ENCODE results near the gene ZNF18.

ZNF18 gene

DNA sequence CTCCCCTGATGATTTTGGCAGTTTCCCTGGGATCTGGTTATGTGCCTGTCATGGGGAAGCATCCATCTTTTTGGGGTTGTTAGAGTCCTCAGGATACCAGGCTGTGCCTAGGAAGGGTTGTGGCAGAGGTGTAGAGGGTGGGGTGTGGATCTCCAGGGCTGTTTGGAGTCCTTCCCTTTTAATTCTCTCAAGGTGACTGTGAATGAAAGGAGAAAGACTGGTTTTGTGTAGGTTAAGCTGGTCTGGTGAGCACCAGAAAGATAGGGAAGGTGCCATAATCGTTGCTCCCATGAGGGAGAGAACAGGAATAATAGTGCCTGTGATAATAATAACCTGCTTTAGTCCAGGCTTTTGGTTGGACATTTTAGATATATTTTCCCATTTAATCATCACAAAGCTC, 30.4 kb upstream of the ZNF18 start:
- DNase-seq (ENCODE audit: insufficient read length, low spot score) (no peak), FAIRE-seq (no peak)
- no peak for TF ChIP-seq TAF1 (IDR thresholded peaks at IDR 0.05; ENCODE audit: low read depth, low read length)
- no peak for TF ChIP-seq SPI1 (IDR thresholded peaks at IDR 0.05; ENCODE audit: low read depth, low read length)
- no peak for TF ChIP-seq POLR2A (IDR thresholded peaks at IDR 0.05; ENCODE audit: low read depth, low read length)
- TF ChIP-seq PAX5 (IDR thresholded peaks at IDR 0.05; ENCODE audit: insufficient read depth, low read length, severe bottlenecking): no peak
- TF ChIP-seq POLR2AphosphoS5 (IDR thresholded peaks at IDR 0.05; ENCODE audit: low read depth, low read length): no peak
- no peak for TF ChIP-seq POU2F2 (IDR thresholded peaks at IDR 0.05; ENCODE audit: low read depth, low read length)

GRCh38 chr17:12024327-12024726, 27.1 kb upstream of the ZNF18 start:
- FAIRE-seq: no peak
- DNase-seq (ENCODE audit: insufficient read length, low spot score): no peak
- TF ChIP-seq POLR2A (IDR thresholded peaks at IDR 0.05; ENCODE audit: low read depth, low read length): no peak
- no peak for TF ChIP-seq TAF1 (IDR thresholded peaks at IDR 0.05; ENCODE audit: low read depth, low read length)
- no peak for TF ChIP-seq SPI1 (IDR thresholded peaks at IDR 0.05; ENCODE audit: low read depth, low read length)
- no peak for TF ChIP-seq POU2F2 (IDR thresholded peaks at IDR 0.05; ENCODE audit: low read depth, low read length)

DNA sequence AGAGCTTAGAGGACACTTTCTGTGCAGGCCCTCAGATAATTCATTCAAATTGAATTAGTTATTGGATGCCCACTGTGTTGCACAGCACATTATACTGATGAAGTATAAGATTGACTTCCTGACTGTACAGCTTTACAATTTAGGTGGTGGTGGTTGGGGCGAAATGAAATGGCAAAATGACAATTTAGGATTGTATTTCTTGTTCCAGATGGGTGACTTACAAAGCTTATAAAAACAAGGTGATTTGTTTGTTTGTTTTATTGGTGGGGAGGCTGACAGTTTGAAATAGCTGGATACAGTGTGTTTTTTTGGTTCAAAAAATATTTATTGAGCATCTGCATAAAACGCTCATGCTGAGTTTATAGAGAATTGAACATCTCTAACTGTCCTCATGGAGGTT, 25.0 kb upstream of the ZNF18 start:
- TF ChIP-seq POU2F2 (IDR thresholded peaks at IDR 0.05; ENCODE audit: low read depth, low read length) (no peak), TAF1 (IDR thresholded peaks at IDR 0.05; ENCODE audit: low read depth, low read length) (no peak), SPI1 (IDR thresholded peaks at IDR 0.05; ENCODE audit: low read depth, low read length) (no peak), POLR2AphosphoS5 (IDR thresholded peaks at IDR 0.05; ENCODE audit: low read depth, low read length) (no peak), PAX5 (IDR thresholded peaks at IDR 0.05; ENCODE audit: insufficient read depth, low read length, severe bottlenecking) (no peak), POLR2A (IDR thresholded peaks at IDR 0.05; ENCODE audit: low read depth, low read length) (no peak)
- FAIRE-seq: peak; percentile 57

GRCh38 chr17:12021623-12022140, 24.4 kb upstream of the ZNF18 start:
- TF ChIP-seq POLR2A (IDR thresholded peaks at IDR 0.05; ENCODE audit: low read depth, low read length) (no peak), PAX5 (IDR thresholded peaks at IDR 0.05; ENCODE audit: insufficient read depth, low read length, severe bottlenecking) (no peak), POLR2AphosphoS5 (IDR thresholded peaks at IDR 0.05; ENCODE audit: low read depth, low read length) (no peak)
- DNase-seq (ENCODE audit: insufficient read length, low spot score) (no peak), FAIRE-seq (peak; percentile 26)

More for the DNA sequence above, 25.0 kb upstream of the ZNF18 start:
- DNase-seq (ENCODE audit: insufficient read length, low spot score): no peak

- peak; percentile 92 for DNase-seq (ENCODE audit: insufficient read length, low spot score)
- TF ChIP-seq POLR2AphosphoS5 (IDR thresholded peaks at IDR 0.05; ENCODE audit: low read depth, low read length) (peak; percentile 74; the same call in 1 of the 2 replicates), TAF1 (IDR thresholded peaks at IDR 0.05; ENCODE audit: low read depth, low read length) (peak; percentile 69; the same call in 1 of the 2 replicates), POLR2A (IDR thresholded peaks at IDR 0.05; ENCODE audit: low read depth, low read length) (peak; percentile 77), PAX5 (IDR thresholded peaks at IDR 0.05; ENCODE audit: insufficient read depth, low read length, severe bottlenecking) (no peak), POU2F2 (IDR thresholded peaks at IDR 0.05; ENCODE audit: low read depth, low read length) (no peak), SPI1 (IDR thresholded peaks at IDR 0.05; ENCODE audit: low read depth, low read length) (no peak)
- peak; percentile 99 for FAIRE-seq
These were observed 23.7 kb upstream of the ZNF18 start, which contains the start of gene MAP2K4 for GRCh38 chr17:12020642-12021622. Gene MAP2K4, plus strand, starts transcription at chr17:12020877. Its CDS starts 10 bp downstream, at chr17:12020887.

GRCh38 chr17:12007466-12007865, 10.2 kb upstream of the ZNF18 start:
- TF ChIP-seq TAF1 (IDR thresholded peaks at IDR 0.05; ENCODE audit: low read depth, low read length): no peak
- TF ChIP-seq PAX5 (IDR thresholded peaks at IDR 0.05; ENCODE audit: insufficient read depth, low read length, severe bottlenecking): no peak
- TF ChIP-seq POLR2A (IDR thresholded peaks at IDR 0.05; ENCODE audit: low read depth, low read length): no peak
- TF ChIP-seq POLR2AphosphoS5 (IDR thresholded peaks at IDR 0.05; ENCODE audit: low read depth, low read length): no peak
- no peak for TF ChIP-seq POU2F2 (IDR thresholded peaks at IDR 0.05; ENCODE audit: low read depth, low read length)
- TF ChIP-seq SPI1 (IDR thresholded peaks at IDR 0.05; ENCODE audit: low read depth, low read length): no peak
- no peak for FAIRE-seq
- DNase-seq (ENCODE audit: insufficient read length, low spot score): no peak

- FAIRE-seq: no peak
- DNase-seq (ENCODE audit: insufficient read length, low spot score): no peak
These were observed 2.4 kb upstream of the ZNF18 start for GRCh38 chr17:11999696-12000095.

GRCh38 chr17:11997972-11998233, 628 bp upstream of the ZNF18 start:
- DNase-seq (ENCODE audit: insufficient read length, low spot score) (no peak), FAIRE-seq (no peak)
- TF ChIP-seq POLR2A (IDR thresholded peaks at IDR 0.05; ENCODE audit: low read depth, low read length): no peak
- no peak for TF ChIP-seq SPI1 (IDR thresholded peaks at IDR 0.05; ENCODE audit: low read depth, low read length)
- no peak for TF ChIP-seq PAX5 (IDR thresholded peaks at IDR 0.05; ENCODE audit: insufficient read depth, low read length, severe bottlenecking)
- no peak for TF ChIP-seq POU2F2 (IDR thresholded peaks at IDR 0.05; ENCODE audit: low read depth, low read length)

More at GRCh38 chr17:11999696-12000095, 2.4 kb upstream of the ZNF18 start:
- TF ChIP-seq SPI1 (IDR thresholded peaks at IDR 0.05; ENCODE audit: low read depth, low read length): no peak
- TF ChIP-seq TAF1 (IDR thresholded peaks at IDR 0.05; ENCODE audit: low read depth, low read length): no peak
- no peak for TF ChIP-seq POLR2AphosphoS5 (IDR thresholded peaks at IDR 0.05; ENCODE audit: low read depth, low read length)
- TF ChIP-seq POU2F2 (IDR thresholded peaks at IDR 0.05; ENCODE audit: low read depth, low read length): no peak
- TF ChIP-seq PAX5 (IDR thresholded peaks at IDR 0.05; ENCODE audit: insufficient read depth, low read length, severe bottlenecking): no peak
- TF ChIP-seq POLR2A (IDR thresholded peaks at IDR 0.05; ENCODE audit: low read depth, low read length): no peak

DNA sequence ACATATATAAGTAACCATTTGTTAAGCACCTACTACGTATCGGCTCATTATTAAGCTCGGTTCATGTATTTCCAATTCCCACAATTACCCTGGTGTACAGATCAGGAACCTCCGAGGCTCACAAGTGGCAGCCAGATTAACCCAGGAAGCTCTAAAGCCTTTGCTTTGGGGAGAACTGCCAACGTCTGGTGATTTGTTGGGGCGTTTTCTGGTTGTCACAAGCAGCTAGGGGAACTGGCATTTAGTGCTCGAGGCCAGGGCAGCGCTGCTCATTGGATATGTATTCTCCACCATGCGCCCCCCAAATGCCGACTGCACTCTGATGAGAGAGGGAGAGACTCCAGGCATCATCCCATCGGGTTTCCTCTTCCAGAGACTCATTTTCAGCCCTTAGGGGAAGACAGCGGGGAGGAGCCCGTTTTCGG, 541 bp downstream of the ZNF18 start:
- FAIRE-seq (no peak), DNase-seq (ENCODE audit: insufficient read length, low spot score) (peak; percentile 29)
- TF ChIP-seq PAX5 (IDR thresholded peaks at IDR 0.05; ENCODE audit: insufficient read depth, low read length, severe bottlenecking): no peak
- TF ChIP-seq TAF1 (IDR thresholded peaks at IDR 0.05; ENCODE audit: low read depth, low read length): no peak
- no peak for TF ChIP-seq SPI1 (IDR thresholded peaks at IDR 0.05; ENCODE audit: low read depth, low read length)
- no peak for TF ChIP-seq POU2F2 (IDR thresholded peaks at IDR 0.05; ENCODE audit: low read depth, low read length)
- TF ChIP-seq POLR2A (IDR thresholded peaks at IDR 0.05; ENCODE audit: low read depth, low read length): no peak
- no peak for TF ChIP-seq POLR2AphosphoS5 (IDR thresholded peaks at IDR 0.05; ENCODE audit: low read depth, low read length)

Data from GM12891 (cell line).